OCI-LY1 (cell line): ENCODE measurements around the gene ACSS1.

Experiments used
- EZH2 ChIP-seq: fragments of 200-600 bp; sonication (generic), shearing (Covaris generic); IDR thresholded peaks from 2 replicates; pipeline ENCODE4 v1.8.0; 2017; ENCODE audit warnings: borderline replicate concordance, mixed run types, mild to moderate bottlenecking, antibody characterized with exemption, low read length, moderate library complexity, mixed read lengths
- TF ChIP-seq, protein P1 (sequence below): fragments of 200-600 bp; sonication (generic), shearing (Covaris generic); IDR thresholded peaks from 2 replicates; pipeline ENCODE4 v1.5.1; 2017; ENCODE audit warnings: mild to moderate bottlenecking, antibody characterized with exemption, low read length, moderate library complexity, mixed read lengths

- TF ChIP-seq EZH2 = no peak
- TF ChIP-seq, protein P1, sequence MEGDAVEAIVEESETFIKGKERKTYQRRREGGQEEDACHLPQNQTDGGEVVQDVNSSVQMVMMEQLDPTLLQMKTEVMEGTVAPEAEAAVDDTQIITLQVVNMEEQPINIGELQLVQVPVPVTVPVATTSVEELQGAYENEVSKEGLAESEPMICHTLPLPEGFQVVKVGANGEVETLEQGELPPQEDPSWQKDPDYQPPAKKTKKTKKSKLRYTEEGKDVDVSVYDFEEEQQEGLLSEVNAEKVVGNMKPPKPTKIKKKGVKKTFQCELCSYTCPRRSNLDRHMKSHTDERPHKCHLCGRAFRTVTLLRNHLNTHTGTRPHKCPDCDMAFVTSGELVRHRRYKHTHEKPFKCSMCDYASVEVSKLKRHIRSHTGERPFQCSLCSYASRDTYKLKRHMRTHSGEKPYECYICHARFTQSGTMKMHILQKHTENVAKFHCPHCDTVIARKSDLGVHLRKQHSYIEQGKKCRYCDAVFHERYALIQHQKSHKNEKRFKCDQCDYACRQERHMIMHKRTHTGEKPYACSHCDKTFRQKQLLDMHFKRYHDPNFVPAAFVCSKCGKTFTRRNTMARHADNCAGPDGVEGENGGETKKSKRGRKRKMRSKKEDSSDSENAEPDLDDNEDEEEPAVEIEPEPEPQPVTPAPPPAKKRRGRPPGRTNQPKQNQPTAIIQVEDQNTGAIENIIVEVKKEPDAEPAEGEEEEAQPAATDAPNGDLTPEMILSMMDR = no peak
These were observed 5.4 kb downstream of the ACSS1 start for GRCh38 chr20:25052255-25053194.
